Upper lobe of left lung (tissue), 6 donors: Measurements from ENCODE around the gene GTPBP4. TPM values are rescaled to one million over a fixed set of nuclear protein-coding genes. Genes with fewer than 3 reads are reported as not detected.
"Not testable (repeated sequence)": the region's sequence is repeated elsewhere in the genome, so short reads cannot be mapped to it uniquely, and the experiment has no call there.

Experiments
- ATAC-seq, 2 donors: fragments of 200-7000 bp; cut with Tn5 transposase; one replicate each; pipeline ENCODE4 v1.9.1; 2022; ENCODE audit warnings: mild to moderate bottlenecking in 2 of 2, moderate library complexity in 2 of 2; ENCODE audit not compliant: low FRiP score in 2 of 2
- DNase-seq, 2 donors: peaks; one replicate each; pipeline ENCODE4 v3.0.0-alpha.2; 2019 to 2020
- H3K27ac ChIP-seq, 4 donors: fragments of 200-600 bp; sonication (generic); one replicate each; pipeline ENCODE4 v1.5.1; 2016 to 2019
- H3K27me3 ChIP-seq, 4 donors: fragments of 200-600 bp; sonication (generic); one replicate each; pipeline ENCODE4 v1.5.1; 2017 to 2019
- H3K36me3 ChIP-seq, 4 donors: fragments of 200-600 bp; sonication (generic); one replicate each; pipeline ENCODE4 v1.5.1; 2016 to 2019
- H3K4me1 ChIP-seq, 4 donors: fragments of 200-600 bp; sonication (generic); one replicate each; pipeline ENCODE4 v1.5.1; 2018 to 2019
- H3K4me3 ChIP-seq, 4 donors: fragments of 200-600 bp; sonication (generic); one replicate each; pipeline ENCODE4 v1.5.1; 2017 to 2019; ENCODE audit warnings: mild to moderate bottlenecking in 2 of 4, moderate library complexity in 1 of 4
- H3K9me3 ChIP-seq, 4 donors: fragments of 200-600 bp; sonication (generic); one replicate each; pipeline ENCODE4 v1.5.1; 2018 to 2019
- CTCF ChIP-seq, 6 experiments: fragments of 450-650 bp in 4 of 6; fragments of 200-600 bp in 2 of 6; sonication (generic) in 2 of 6; IDR thresholded peaks; one replicate each; pipeline ENCODE4 v1.5.1; 2016 to 2019; ENCODE audit warnings: antibody characterized with exemption in 6 of 6
- EP300 ChIP-seq, 4 donors: sonication (generic); formaldehyde crosslinking; IDR thresholded peaks; one replicate each; pipeline ENCODE4 v1.5.1; 2017; ENCODE audit warnings: antibody characterized with exemption in 4 of 4, control low read depth in 2 of 4
- POLR2A ChIP-seq, 4 donors: fragments of 450-650 bp; IDR thresholded peaks; one replicate each; pipeline ENCODE4 v1.5.1; 2016 to 2017; ENCODE audit warnings: antibody characterized with exemption in 4 of 4, mild to moderate bottlenecking in 2 of 4
- POLR2AphosphoS5 ChIP-seq, 2 donors: sonication (generic); formaldehyde crosslinking; IDR thresholded peaks; one replicate each; pipeline ENCODE4 v1.5.1; 2017; ENCODE audit warnings: antibody characterized with exemption in 2 of 2
- WGBS, 2 donors: methylation state at CpG; one replicate each; pipeline ENCODE4 v1.1.5; 2017 to 2018; 5-methylcytosine and 5-hydroxymethylcytosine counted together
- total RNA-seq, 6 donors: library from RNA; depleted of rRNA in 4 of 6; stranded (reverse); fragments of >200 nt in 4 of 6; gene quantifications; one replicate each; pipeline versions ENCODE4 v1.1.0 to v1.2.1, GENCODE V29; 2016 to 2021
- donor health status: DM: no; HTN: no; CAD: no; lungs with moderate emphysema.
- donor health status: DM: no; HTN: yes; CAD: no; lungs with severe emphysema.

GTPBP4 gene
- total RNA-seq, 6 donors from 2014 or later: 22.0 to 41.9 (median 33.3) TPM

GRCh38 chr10:1035201-1035600 lies 47.0 kb downstream of the GTPBP4 start:
- Histone ChIP-seq H3K4me3 (no peak overlapping the region), H3K27me3 (no peaks in the 10 kb centered on the region), H3K36me3 (peaks cover 4 to 31% (median 12%) of the 10 kb centered on the region in 4 donors), H3K4me1 (no peaks in the 10 kb centered on the region), H3K27ac (no peak overlapping the region), H3K9me3 (no peaks in the 10 kb centered on the region)
- WGBS, 2 donors: 87 to 93% methylated on average over 6 of the region's 6 CpGs
- DNase-seq (no peak), ATAC-seq (no peak)
- TF ChIP-seq EP300 (IDR thresholded peaks at IDR 0.05): no peak
- TF ChIP-seq POLR2A (IDR thresholded peaks at IDR 0.05): no peak
- no peak for TF ChIP-seq CTCF (IDR thresholded peaks at IDR 0.05)

DNA sequence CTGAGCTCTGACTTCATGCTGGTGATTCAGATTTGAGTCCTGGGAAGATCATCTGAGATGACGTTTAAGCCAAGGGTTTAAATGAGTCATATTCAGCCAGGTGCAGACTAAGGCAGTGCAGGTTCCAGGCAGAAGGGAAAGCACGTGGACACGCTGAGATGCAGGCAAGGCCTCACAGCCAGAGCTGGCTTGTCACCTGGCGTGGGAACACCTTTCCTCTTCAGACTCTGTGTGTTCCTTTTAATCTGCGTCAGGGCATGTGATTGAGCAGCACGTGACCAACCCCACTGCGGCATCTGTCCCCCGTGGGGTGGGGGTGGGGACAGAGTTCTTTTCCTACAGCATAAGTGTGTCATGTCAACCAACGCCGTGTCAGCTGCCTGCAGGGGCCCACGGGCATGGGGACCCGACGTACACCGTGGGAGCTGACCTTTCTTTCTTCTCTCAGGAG lies 48.1 kb downstream of the GTPBP4 start:
- no peak for TF ChIP-seq EP300 (IDR thresholded peaks at IDR 0.05)
- TF ChIP-seq CTCF (IDR thresholded peaks at IDR 0.05): no peak
- TF ChIP-seq POLR2AphosphoS5 (IDR thresholded peaks at IDR 0.05): no peak
- no peak for TF ChIP-seq POLR2A (IDR thresholded peaks at IDR 0.05)
- H3K27ac ChIP-seq: no peak overlapping the region
- 65 to 76% methylated on average over 14 of the region's 14 CpGs for WGBS, 2 donors
- no peaks in the 10 kb centered on the region for H3K9me3 ChIP-seq
- H3K4me1 ChIP-seq: no peaks in the 10 kb centered on the region
- peak in 1 of 2 donors; percentile 44 for DNase-seq
- no peaks in the 10 kb centered on the region for H3K27me3 ChIP-seq
- peak in 1 of 2 donors; percentile 43 for ATAC-seq
- peaks cover 9 to 43% (median 17%) of the 10 kb centered on the region in 4 donors for H3K36me3 ChIP-seq
- H3K4me3 ChIP-seq: no peak overlapping the region

DNA sequence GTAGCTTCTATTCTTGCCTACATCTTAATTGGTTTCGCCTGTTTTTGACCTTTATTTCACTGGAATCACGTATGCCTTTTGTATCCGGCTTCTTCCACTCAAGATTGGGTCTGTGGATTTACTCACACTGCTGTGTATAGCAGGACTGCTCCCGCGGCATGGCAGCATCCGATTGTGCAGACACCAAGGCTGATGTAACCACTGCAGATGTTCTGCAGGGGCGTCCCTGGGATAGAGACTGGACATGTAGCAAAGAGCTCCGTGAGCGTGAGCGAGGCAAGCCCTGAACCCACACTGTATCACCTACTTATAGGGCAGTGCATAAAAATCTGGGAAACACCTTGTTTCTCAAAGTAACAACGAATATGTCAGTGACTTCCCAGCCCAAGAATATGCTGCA lies 48.9 kb downstream of the GTPBP4 start:
- ATAC-seq (peak in 1 of 2 donors; percentile 23), DNase-seq (no peak)
- no peak overlapping the region for H3K4me3 ChIP-seq
- H3K4me1 ChIP-seq: no peaks in the 10 kb centered on the region
- H3K36me3 ChIP-seq: peaks cover 9 to 50% (median 20%) of the 10 kb centered on the region in 4 donors
- WGBS, 2 donors: 88 to 91% methylated on average over 11 of the region's 11 CpGs
- no peaks in the 10 kb centered on the region for H3K9me3 ChIP-seq
- no peak overlapping the region for H3K27ac ChIP-seq
- TF ChIP-seq EP300 (IDR thresholded peaks at IDR 0.05) (no peak), POLR2A (IDR thresholded peaks at IDR 0.05) (no peak), CTCF (IDR thresholded peaks at IDR 0.05) (no peak), POLR2AphosphoS5 (IDR thresholded peaks at IDR 0.05) (no peak)
- H3K27me3 ChIP-seq: no peaks in the 10 kb centered on the region

- no CpG with 5 or more reads among the region's 20 CpGs for WGBS, 2 donors
- H3K4me3 ChIP-seq, DNase-seq, ATAC-seq, H3K9me3 ChIP-seq, H3K27ac ChIP-seq, H3K27me3 ChIP-seq: not testable (repeated sequence)
- Histone ChIP-seq H3K4me1 (peaks cover 0 to 13% (median 5%) of the 10 kb centered on the region in 4 donors), H3K36me3 (peaks cover 14 to 64% (median 31%) of the 10 kb centered on the region in 4 donors)
Observed at GRCh38 chr10:1038769-1039168, 50.5 kb downstream of the GTPBP4 start.

- Histone ChIP-seq H3K9me3 (no peaks in the 10 kb centered on the region), H3K4me3 (no peak overlapping the region), H3K27me3 (no peaks in the 10 kb centered on the region), H3K4me1 (peaks cover 11 to 25% (median 16%) of the 10 kb centered on the region in 4 donors), H3K27ac (no peak overlapping the region), H3K36me3 (peaks cover 14 to 64% (median 31%) of the 10 kb centered on the region in 4 donors)
- ATAC-seq: no peak
- DNase-seq: no peak
- 83 to 87% methylated on average over 3 of the region's 3 CpGs for WGBS, 2 donors
- TF ChIP-seq EP300 (IDR thresholded peaks at IDR 0.05): no peak
- TF ChIP-seq POLR2AphosphoS5 (IDR thresholded peaks at IDR 0.05): no peak
- no peak for TF ChIP-seq POLR2A (IDR thresholded peaks at IDR 0.05)
- no peak for TF ChIP-seq CTCF (IDR thresholded peaks at IDR 0.05)
Observed at GRCh38 chr10:1040133-1040532, 51.9 kb downstream of the GTPBP4 start.
